HEK293T (cell line): ENCODE results near the gene PACRG.

Source experiments
- BHLHE40 ChIP-seq: fragments of 450-650 bp; IDR thresholded peaks from 2 replicates; pipeline ENCODE4 v1.6.1; 2016; ENCODE audit warnings: mild to moderate bottlenecking, moderate library complexity, borderline replicate concordance
- FOXA1 ChIP-seq: fragments of 450-650 bp; IDR thresholded peaks from 2 replicates; pipeline ENCODE4 v1.6.1; 2016; ENCODE audit warnings: mild to moderate bottlenecking
- FOXM1 ChIP-seq: fragments of 450-650 bp; IDR thresholded peaks from 2 replicates; pipeline ENCODE4 v1.6.1; 2017; ENCODE audit warnings: mild to moderate bottlenecking, borderline replicate concordance
- HDGF ChIP-seq: fragments of 450-650 bp; IDR thresholded peaks from 2 replicates; pipeline ENCODE4 v1.6.1; 2017; ENCODE audit warnings: antibody characterized with exemption, borderline replicate concordance
- LEF1 ChIP-seq: fragments of 450-650 bp; IDR thresholded peaks from 2 replicates; pipeline ENCODE4 v1.6.1; 2017; ENCODE audit warnings: mild to moderate bottlenecking, borderline replicate concordance
- SUZ12 ChIP-seq: fragments of 450-650 bp; IDR thresholded peaks from 2 replicates; pipeline ENCODE4 v1.6.1; 2016; ENCODE audit warnings: mild to moderate bottlenecking

DNA sequence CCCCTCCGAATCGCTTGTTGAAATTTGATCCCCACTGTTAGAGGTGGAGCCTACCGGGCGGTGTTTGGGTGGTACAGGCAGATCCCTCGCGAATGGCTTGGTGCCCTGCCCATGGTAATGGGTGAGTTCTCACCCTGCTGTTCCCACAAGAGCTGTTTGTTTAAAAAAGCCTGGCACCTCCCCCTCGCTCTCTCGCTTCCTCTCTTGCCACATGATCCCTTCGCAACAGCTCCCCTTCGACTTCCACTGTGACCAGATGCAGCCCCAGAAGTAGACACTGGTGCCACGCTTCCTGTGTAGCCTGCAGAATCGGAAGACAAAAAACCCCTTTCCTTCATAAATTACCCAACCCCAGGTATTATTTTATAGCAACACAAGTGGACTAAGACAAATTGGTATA, 394.6 kb downstream of the PACRG start:
- TF ChIP-seq FOXA1, result no peak
- TF ChIP-seq LEF1, result no peak
- TF ChIP-seq HDGF, result no peak
- TF ChIP-seq SUZ12, result no peak
- TF ChIP-seq FOXM1, result no peak
- TF ChIP-seq BHLHE40, result no peak
